ENCODE data around the gene TIMP1. TPM values are rescaled to one million over a fixed set of nuclear protein-coding genes. Genes with fewer than 3 reads are reported as not detected.

The TIMP1 gene
- total and polyA plus RNA-seq, 2 experiments from 2014 or later, result 39.0 to 117 TPM

DNA sequence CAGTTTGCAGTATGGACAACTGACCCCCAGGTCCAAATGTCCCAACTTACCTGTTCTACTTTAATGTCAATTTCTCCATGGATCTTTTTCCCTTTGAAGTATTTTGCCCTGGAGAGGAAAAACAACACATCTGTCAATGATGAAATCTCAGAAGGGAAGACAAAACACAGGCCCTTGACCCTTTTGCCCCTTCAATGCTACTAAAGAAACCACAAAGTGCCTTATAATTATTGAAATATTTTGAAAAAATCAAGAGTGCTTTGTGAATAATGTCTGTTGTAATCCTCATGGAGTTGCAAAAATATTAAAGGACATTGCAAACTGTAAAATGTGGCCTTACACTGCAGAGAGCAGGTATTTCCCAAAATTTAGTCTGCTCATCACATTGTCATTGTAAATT lies 24.9 kb downstream of the TIMP1 start (continued):
- TF ChIP-seq ZNF331 (CRISPR knock-in tag; IDR thresholded peaks at IDR 0.05; ENCODE audit: low read depth), result no peak
- no peak for TF ChIP-seq JUNB (IDR thresholded peaks at IDR 0.05; ENCODE audit: unreplicated experiment)

DNA sequence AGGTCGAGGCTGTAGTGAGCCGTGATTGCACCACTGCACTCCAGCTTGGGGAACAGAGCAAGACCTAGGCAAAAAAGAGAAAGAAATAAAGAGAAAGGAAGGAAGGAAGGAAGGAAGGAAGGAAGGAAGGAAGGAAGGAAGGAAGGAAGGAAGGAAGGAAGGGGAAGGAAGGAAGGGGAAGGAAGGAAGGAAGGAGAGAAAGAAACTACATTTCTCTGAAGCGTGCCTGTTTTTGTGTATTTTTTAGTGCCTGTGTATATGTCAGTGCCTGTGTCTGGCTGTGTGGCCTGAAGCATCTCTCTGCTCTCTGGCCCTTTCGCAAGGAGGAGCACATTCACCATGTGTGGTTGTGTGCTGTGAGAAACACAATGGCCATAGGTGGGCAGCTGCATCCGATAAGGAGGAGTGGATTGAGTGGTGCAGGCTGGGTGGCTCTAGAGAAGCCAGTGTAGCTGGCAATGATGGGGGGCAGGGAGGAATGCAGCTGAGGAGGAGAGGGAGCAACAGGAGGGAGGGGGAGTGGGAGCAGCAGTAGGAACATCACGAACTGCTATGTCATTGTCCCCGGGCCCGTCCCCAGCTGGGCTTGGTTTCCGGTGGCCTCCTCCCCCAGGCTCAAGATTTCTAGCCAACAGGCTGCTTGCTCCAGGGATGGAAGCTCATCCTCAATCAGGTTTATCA lies 26.0 kb downstream of the TIMP1 start:
- no peak for TF ChIP-seq CREB1 (CRISPR knock-in tag; IDR thresholded peaks at IDR 0.05; ENCODE audit: low read depth)
- TF ChIP-seq, protein P1, sequence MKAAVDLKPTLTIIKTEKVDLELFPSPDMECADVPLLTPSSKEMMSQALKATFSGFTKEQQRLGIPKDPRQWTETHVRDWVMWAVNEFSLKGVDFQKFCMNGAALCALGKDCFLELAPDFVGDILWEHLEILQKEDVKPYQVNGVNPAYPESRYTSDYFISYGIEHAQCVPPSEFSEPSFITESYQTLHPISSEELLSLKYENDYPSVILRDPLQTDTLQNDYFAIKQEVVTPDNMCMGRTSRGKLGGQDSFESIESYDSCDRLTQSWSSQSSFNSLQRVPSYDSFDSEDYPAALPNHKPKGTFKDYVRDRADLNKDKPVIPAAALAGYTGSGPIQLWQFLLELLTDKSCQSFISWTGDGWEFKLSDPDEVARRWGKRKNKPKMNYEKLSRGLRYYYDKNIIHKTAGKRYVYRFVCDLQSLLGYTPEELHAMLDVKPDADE (IDR thresholded peaks at IDR 0.05), result peak; percentile 65; the same call in 1 of the 2 replicates
- H3K36me3 ChIP-seq (ENCODE audit: insufficient read depth), result no peaks in the 10 kb centered on the region
- H3K27ac Mint-ChIP-seq, result peak overlapping the region; percentile 98
- H3K27ac ChIP-seq (ENCODE audit: low read depth), result 0 out of 2 replicates have a peak overlapping the region, but pooled peaks have one; percentile 59
- peaks cover 4% of the 10 kb centered on the region for H3K27me3 Mint-ChIP-seq (ENCODE audit: insufficient read depth, low read depth, poor library complexity)
- no peak overlapping the region for H2AFZ ChIP-seq
- no peaks in the 10 kb centered on the region for H3K9me3 Mint-ChIP-seq
- H3K4me1 ChIP-seq (ENCODE audit: insufficient read depth), result no peaks in the 10 kb centered on the region
- H3K79me2 ChIP-seq (replicated peaks; ENCODE audit: insufficient read depth), result no peaks in the 10 kb centered on the region
- no peaks in the 10 kb centered on the region for H3K9me2 ChIP-seq (ENCODE audit: insufficient read depth)
- no peaks in the 10 kb centered on the region for H3F3A ChIP-seq (replicated peaks; ENCODE audit: low read depth)
- peak; percentile 74 for DNase-seq (ENCODE audit: low spot score)
- no peaks in the 10 kb centered on the region for H3K27me3 ChIP-seq (ENCODE audit: insufficient read depth)
- H4K20me1 ChIP-seq (replicated peaks; ENCODE audit: insufficient read depth), result no peaks in the 10 kb centered on the region
- no peak overlapping the region; the same call in 1 of the 2 replicates for H3K4me3 ChIP-seq
- ATAC-seq, result peak; percentile 96
- H3K4me2 ChIP-seq, result no peak overlapping the region
- H3K4me1 Mint-ChIP-seq, result peaks cover 17% of the 10 kb centered on the region
- H3K4me3 Mint-ChIP-seq, result no peak overlapping the region; the same call in 1 of the 3 replicates
- H3K36me3 Mint-ChIP-seq (ENCODE audit: low read depth), result peaks cover 13% of the 10 kb centered on the region; the same call in 2 of the 3 replicates

- no peak overlapping the region for H3K4me2 ChIP-seq
- H3K4me1 Mint-ChIP-seq, result peaks cover 17% of the 10 kb centered on the region
- H2AFZ ChIP-seq, result no peak overlapping the region
- no peaks in the 10 kb centered on the region for H3K27me3 ChIP-seq (ENCODE audit: insufficient read depth)
- H3K36me3 ChIP-seq (ENCODE audit: insufficient read depth), result no peaks in the 10 kb centered on the region
- no peak overlapping the region for H3K4me3 Mint-ChIP-seq
- H3K4me1 ChIP-seq (ENCODE audit: insufficient read depth), result no peaks in the 10 kb centered on the region
- TF ChIP-seq ZNF114 (CRISPR knock-in tag; IDR thresholded peaks at IDR 0.05) (no peak), NANOG (IDR thresholded peaks at IDR 0.05; ENCODE audit: borderline replicate concordance) (no peak), REST (IDR thresholded peaks at IDR 0.05; ENCODE audit: unreplicated experiment) (no peak), STAT1 (IDR thresholded peaks at IDR 0.05; ENCODE audit: unreplicated experiment) (no peak), CREB1 (CRISPR knock-in tag; IDR thresholded peaks at IDR 0.05; ENCODE audit: low read depth) (no peak)
- TF ChIP-seq, protein P1 (IDR thresholded peaks at IDR 0.05), result no peak
- H3K27ac Mint-ChIP-seq, result no peak overlapping the region; the same call in 1 of the 2 replicates
- peaks cover 4% of the 10 kb centered on the region for H3K27me3 Mint-ChIP-seq (ENCODE audit: insufficient read depth, low read depth, poor library complexity)
- H3K9me3 Mint-ChIP-seq, result no peaks in the 10 kb centered on the region
- no peaks in the 10 kb centered on the region for H3F3A ChIP-seq (replicated peaks; ENCODE audit: low read depth)
- no peaks in the 10 kb centered on the region for H3K9me2 ChIP-seq (ENCODE audit: insufficient read depth)
- H3K27ac ChIP-seq (ENCODE audit: low read depth), result no peak overlapping the region
- ATAC-seq, result no peak
- H3K4me3 ChIP-seq, result no peak overlapping the region
- no peak for DNase-seq (ENCODE audit: low spot score)
- no peaks in the 10 kb centered on the region for H3K79me2 ChIP-seq (replicated peaks; ENCODE audit: insufficient read depth)
- H4K20me1 ChIP-seq (replicated peaks; ENCODE audit: insufficient read depth), result no peaks in the 10 kb centered on the region
- H3K36me3 Mint-ChIP-seq (ENCODE audit: low read depth), result peaks cover 13% of the 10 kb centered on the region; the same call in 2 of the 3 replicates
Measured at GRCh38 chrX:47610511-47610910, 28.3 kb downstream of the TIMP1 start.

Measured in GM23338 (cell line).